ENCODE data around the gene SKP1. TPM values are rescaled to one million over a fixed set of nuclear protein-coding genes. Genes with fewer than 3 reads are reported as not detected.

Gene SKP1
- total RNA-seq, 1 donor from 2014 or later: 399 TPM

DNA sequence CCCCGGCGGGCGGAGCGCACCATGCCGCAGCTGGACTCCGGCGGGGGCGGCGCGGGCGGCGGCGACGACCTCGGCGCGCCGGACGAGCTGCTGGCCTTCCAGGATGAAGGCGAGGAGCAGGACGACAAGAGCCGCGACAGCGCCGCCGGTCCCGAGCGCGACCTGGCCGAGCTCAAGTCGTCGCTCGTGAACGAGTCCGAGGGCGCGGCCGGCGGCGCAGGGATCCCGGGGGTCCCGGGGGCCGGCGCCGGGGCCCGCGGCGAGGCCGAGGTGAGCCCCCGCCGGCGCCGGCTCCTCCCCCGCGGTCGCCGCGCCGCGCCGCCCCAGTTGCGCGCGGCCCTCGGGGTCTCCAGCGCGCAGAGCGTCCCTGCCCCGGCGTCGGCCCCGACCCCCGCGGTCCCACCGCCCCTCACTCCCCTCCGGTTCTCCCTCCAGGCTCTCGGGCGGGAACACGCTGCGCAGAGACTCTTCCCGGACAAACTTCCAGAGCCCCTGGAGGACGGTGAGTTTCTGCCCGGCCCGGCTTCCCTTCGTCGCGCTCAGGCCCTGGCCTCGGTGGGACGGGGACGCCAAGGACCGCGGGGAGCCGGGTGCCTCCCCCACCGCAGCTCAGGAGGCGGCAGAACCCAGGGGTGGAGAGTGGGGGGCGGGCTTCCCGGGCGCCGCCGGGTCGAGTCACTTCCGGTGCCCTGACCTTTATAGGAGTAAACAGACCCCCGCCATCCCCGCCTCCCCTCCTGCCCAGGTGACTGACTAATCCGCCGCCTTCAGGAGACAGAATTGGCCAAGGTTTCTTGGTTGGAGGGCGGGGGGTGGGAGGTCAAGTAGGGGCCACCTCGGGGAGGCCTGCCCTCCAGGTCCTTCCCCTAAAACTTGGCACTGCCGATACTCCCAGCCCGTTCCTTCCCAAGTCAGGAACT lies 61.6 kb downstream of the SKP1 start:
- peak overlapping the region; percentile 72 for H3K9ac ChIP-seq (ENCODE audit: low read length)
- peak overlapping the region; percentile 46 for H2AFZ ChIP-seq (ENCODE audit: low read depth, low read length)
- H3K4me2 ChIP-seq (ENCODE audit: low read length): peak overlapping the region; percentile 92
- Mint-ChIP-seq H3K4me3 (ENCODE audit: unreplicated experiment) (peak overlapping the region; percentile 68), H3K27ac (ENCODE audit: unreplicated experiment) (no peak overlapping the region), H3K27me3 (ENCODE audit: low read depth, unreplicated experiment) (peaks cover 37% of the 10 kb centered on the region), H3K4me1 (ENCODE audit: low read depth, unreplicated experiment) (peaks cover 8% of the 10 kb centered on the region), H3K9me3 (ENCODE audit: unreplicated experiment) (no peaks in the 10 kb centered on the region), H3K36me3 (ENCODE audit: low read depth, unreplicated experiment) (peaks cover 5% of the 10 kb centered on the region)
- no peaks in the 10 kb centered on the region for H3K9me3 ChIP-seq (ENCODE audit: insufficient read depth, low read depth, low read length)
- peaks cover 4% of the 10 kb centered on the region for H3K27me3 ChIP-seq (ENCODE audit: insufficient read depth, low read length)
- H3K36me3 ChIP-seq (ENCODE audit: insufficient read depth, low read length): peaks cover 9% of the 10 kb centered on the region
- no peak overlapping the region for H3K27ac ChIP-seq (ENCODE audit: low read depth, low read length)
- no peak for DNase-seq (ENCODE audit: low read depth)
- no peak for FAIRE-seq
- H3K4me1 ChIP-seq (ENCODE audit: insufficient read depth, low read length): peaks cover 29% of the 10 kb centered on the region
- H3K4me3 ChIP-seq (ENCODE audit: insufficient read depth, low read depth, low read length): peak overlapping the region; percentile 52
- TF ChIP-seq EZH2 (IDR thresholded peaks at IDR 0.05; ENCODE audit: insufficient read depth, low read length): no peak
- no peak for TF ChIP-seq CTCF (IDR thresholded peaks at IDR 0.05; ENCODE audit: insufficient read depth, low read depth, low read length)
- peaks cover 3% of the 10 kb centered on the region for H3K79me2 ChIP-seq (ENCODE audit: insufficient read depth, low read length)
- H4K20me1 ChIP-seq (ENCODE audit: insufficient read depth, low read length): peaks cover 38% of the 10 kb centered on the region

DNA sequence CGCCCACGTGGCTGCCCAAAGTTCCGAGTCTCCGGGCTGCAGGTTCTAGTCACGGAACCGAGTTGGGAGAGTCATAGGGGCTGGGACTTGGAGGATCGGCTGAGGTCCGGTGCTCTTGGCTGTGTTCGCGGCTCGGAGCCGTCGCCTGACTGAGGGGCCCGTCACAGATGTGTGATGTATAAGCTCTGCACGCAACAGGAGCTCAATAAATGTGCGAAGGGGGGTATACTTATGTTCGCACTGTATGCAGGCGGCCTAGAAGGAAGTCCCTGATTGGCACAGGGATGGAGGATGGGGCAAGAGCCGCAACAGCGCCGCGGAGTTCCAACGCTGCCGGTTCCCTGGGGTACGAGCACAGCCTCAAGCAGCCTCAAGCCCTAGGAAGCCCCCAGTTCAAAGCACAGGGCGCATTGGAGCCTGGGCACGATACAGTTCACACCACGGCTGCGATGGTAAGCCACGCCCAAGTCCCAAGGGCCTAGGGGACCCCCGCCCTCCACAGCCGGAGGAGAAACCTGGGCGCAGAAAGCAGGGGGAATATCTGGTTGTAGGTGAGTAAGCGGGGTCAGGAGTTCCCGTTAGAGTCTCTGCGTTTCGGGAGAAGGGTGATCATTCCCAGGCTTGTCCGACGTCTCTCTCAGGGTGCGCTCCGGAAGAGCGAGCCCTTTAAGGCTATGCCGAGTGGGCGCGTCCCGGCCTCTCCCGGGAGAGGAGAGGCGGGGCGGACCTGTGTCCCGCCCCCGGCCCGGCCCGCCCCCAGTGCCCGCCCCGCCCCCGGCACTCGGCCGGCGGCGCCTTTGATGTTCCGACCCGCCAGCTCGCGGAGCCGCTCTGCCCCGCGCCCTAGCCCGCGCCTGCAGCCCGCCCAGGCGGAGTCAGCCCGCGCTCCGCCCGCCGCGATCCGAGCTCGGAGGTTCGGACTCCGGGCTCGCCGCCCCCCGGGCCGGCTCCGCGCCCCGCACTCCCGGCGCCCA lies 62.6 kb downstream of the SKP1 start, which contains the start of gene TCF7:
Gene TCF7 (plus strand): TSS at position 780 of the 974 bp plus-strand sequence. CDS start 226 bp downstream, outside the sequence.
- Histone ChIP-seq H3K4me1 (ENCODE audit: insufficient read depth, low read length) (peaks cover 29% of the 10 kb centered on the region), H2AFZ (ENCODE audit: low read depth, low read length) (peak within 1 kb of the TSS; percentile 98), H3K9me3 (ENCODE audit: insufficient read depth, low read depth, low read length) (no peaks in the 10 kb centered on the region), H3K36me3 (ENCODE audit: insufficient read depth, low read length) (peaks cover 9% of the 10 kb centered on the region), H3K4me2 (ENCODE audit: low read length) (peak within 1 kb of the TSS; percentile 92), H3K27ac (ENCODE audit: low read depth, low read length) (no peak within 1 kb of the TSS), H3K9ac (ENCODE audit: low read length) (peak within 1 kb of the TSS; percentile 72), H4K20me1 (ENCODE audit: insufficient read depth, low read length) (peaks cover 35% of the 10 kb centered on the region), H3K27me3 (ENCODE audit: insufficient read depth, low read length) (peaks cover 4% of the 10 kb centered on the region), H3K79me2 (ENCODE audit: insufficient read depth, low read length) (peaks cover 3% of the 10 kb centered on the region), H3K4me3 (ENCODE audit: insufficient read depth, low read depth, low read length) (peak within 1 kb of the TSS; percentile 63)
- Mint-ChIP-seq H3K4me1 (ENCODE audit: low read depth, unreplicated experiment) (peaks cover 8% of the 10 kb centered on the region), H3K36me3 (ENCODE audit: low read depth, unreplicated experiment) (peaks cover 5% of the 10 kb centered on the region), H3K9me3 (ENCODE audit: unreplicated experiment) (no peaks in the 10 kb centered on the region), H3K27me3 (ENCODE audit: low read depth, unreplicated experiment) (peaks cover 40% of the 10 kb centered on the region), H3K27ac (ENCODE audit: unreplicated experiment) (peak within 1 kb of the TSS; percentile 41), H3K4me3 (ENCODE audit: unreplicated experiment) (peak within 1 kb of the TSS; percentile 80)
- peak; percentile 59 for DNase-seq (ENCODE audit: low read depth)
- FAIRE-seq: no peak
- no peak for TF ChIP-seq EZH2 (IDR thresholded peaks at IDR 0.05; ENCODE audit: insufficient read depth, low read length)
- TF ChIP-seq CTCF (IDR thresholded peaks at IDR 0.05; ENCODE audit: insufficient read depth, low read depth, low read length): no peak
